ENCODE data around the gene FRS2.

FRS2 gene, protein sequence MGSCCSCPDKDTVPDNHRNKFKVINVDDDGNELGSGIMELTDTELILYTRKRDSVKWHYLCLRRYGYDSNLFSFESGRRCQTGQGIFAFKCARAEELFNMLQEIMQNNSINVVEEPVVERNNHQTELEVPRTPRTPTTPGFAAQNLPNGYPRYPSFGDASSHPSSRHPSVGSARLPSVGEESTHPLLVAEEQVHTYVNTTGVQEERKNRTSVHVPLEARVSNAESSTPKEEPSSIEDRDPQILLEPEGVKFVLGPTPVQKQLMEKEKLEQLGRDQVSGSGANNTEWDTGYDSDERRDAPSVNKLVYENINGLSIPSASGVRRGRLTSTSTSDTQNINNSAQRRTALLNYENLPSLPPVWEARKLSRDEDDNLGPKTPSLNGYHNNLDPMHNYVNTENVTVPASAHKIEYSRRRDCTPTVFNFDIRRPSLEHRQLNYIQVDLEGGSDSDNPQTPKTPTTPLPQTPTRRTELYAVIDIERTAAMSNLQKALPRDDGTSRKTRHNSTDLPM

GRCh38 chr12:69470189-69471075, at the start of gene FRS2:
TSS of gene FRS2 (plus strand) at chr12:69470388. CDS start at chr12:69569031, 98,643 bp downstream.
- TF ChIP-seq ZFX (IDR thresholded peaks at IDR 0.05) = peak; percentile 98
- TF ChIP-seq CTCF (conservative IDR thresholded peaks at IDR 0.05) = peak; percentile 44
- peak within 1 kb of the TSS; percentile 89 for H3K27ac ChIP-seq

DNA sequence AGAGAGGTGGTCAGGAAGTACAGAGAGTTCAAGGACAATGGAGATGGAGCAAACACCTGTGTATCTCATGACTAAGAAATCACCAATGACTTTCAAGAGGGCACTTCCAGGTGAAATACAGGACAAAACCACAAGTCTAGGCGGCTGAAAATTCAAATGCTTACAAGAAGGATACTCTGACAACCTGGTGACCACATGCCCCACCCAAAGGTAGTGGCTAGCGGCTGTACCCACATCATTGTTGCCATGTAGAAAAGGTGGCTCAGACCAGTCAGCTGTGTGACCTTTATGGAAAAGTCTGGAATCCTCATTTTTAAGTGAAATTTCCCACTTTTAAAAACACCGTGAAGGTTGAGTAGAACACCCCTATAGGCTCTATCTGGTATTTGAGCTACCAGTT, 48.6 kb upstream of the FRS2 start:
- no peak overlapping the region for H3K27ac ChIP-seq
- no peak for TF ChIP-seq ZFX (IDR thresholded peaks at IDR 0.05)
- TF ChIP-seq CTCF (conservative IDR thresholded peaks at IDR 0.05) = no peak

- no peak for TF ChIP-seq ZFX (IDR thresholded peaks at IDR 0.05)
- TF ChIP-seq CTCF (conservative IDR thresholded peaks at IDR 0.05) = no peak
These were observed 46.9 kb upstream of the FRS2 start for GRCh38 chr12:69423037-69423905.

DNA sequence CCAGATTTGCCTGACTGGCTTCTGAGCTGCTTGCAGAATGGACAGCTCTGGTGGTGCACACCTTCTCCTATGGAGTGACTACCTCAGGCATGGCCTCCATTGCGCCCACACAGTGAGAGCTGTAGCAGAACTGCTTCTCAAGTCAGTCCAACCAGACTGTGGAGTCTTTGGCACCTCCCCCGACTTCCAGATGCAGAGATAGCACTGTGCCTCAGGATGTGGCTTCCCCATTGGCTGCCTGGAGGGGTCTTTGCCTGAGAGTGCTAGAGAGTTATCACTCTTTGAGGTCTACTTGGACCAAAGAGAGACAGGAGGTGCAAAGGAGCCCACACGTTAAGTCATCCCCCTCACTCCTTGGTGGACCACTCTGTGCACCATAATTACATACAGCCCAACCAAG, 44.8 kb upstream of the FRS2 start:
- TF ChIP-seq ZFX (IDR thresholded peaks at IDR 0.05) = no peak
- no peak for TF ChIP-seq CTCF (conservative IDR thresholded peaks at IDR 0.05)
- no peak overlapping the region for H3K27ac ChIP-seq

More at GRCh38 chr12:69423037-69423905, 46.9 kb upstream of the FRS2 start:
- H3K27ac ChIP-seq = no peak overlapping the region

DNA sequence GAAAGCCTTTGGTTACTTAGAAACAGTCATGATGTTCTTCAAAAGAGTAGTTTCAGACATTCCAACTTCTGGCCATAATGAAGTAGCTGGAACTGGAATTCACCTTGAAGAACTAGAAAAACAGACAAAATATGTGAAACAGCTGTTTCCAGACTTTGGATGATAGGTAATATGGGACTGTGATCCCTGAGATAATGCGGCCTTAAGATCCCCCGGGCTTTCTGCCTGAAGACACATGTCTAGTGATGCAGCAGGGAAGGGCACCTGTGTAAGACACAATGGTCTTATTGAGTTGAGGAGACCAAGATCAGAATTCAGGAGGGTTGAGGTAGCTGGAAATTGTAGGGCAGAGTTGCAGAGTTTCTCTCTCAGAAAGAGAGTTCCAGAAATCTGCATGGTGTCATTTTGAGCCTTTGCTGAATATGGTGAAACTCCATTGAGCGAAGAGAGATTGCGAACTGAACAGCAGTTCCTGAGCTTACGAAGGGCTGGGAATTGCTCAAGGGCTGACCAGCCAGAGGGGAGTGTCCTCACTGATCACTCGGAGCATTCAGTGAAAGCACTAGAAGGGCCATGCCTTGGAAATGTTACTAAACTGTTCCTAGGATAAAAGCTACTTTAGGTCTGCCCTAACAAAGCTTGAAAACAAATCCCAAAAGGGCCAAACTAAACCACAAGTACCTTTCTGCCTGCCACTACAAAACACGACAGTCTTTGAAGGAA, 41.7 kb upstream of the FRS2 start:
- TF ChIP-seq ZFX (IDR thresholded peaks at IDR 0.05) = no peak
- TF ChIP-seq CTCF (conservative IDR thresholded peaks at IDR 0.05) = no peak

DNA sequence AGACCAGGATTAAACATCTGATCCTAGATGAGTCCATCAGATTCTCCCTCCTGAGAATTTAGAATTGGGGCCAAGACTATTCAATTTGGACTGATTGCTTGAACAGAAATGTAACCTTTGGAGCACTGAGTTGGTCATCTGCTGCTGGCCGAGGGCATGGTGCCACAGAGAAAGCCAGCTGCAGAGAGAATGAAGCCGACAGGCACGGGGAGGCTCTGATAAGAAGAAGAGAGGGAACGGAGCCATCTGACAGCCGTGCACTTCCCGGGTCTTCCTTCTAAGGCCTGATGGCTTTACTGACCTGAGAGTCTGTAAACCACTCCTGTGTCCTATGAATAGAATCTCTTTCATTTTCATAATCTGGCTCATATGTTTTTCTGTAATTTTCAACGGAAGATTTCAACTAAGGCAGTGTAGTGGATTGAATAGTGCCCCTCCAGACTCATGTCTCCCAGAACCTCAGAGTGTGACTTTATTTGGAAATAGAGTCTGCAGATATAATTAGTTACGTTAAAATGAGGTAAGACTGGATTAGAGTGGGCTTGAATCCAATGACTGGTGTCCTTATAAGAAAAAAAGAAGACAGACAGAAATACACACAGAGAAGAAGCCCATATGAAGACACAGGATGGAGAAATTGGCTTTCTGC, 39.1 kb upstream of the FRS2 start:
- TF ChIP-seq CTCF (conservative IDR thresholded peaks at IDR 0.05) = no peak
- TF ChIP-seq ZFX (IDR thresholded peaks at IDR 0.05) = no peak
- no peak overlapping the region for H3K27ac ChIP-seq

More for the DNA sequence above, 41.7 kb upstream of the FRS2 start:
- no peak overlapping the region for H3K27ac ChIP-seq

Measured in C4-2B (cell line).